Fibroblast of skin of right quadriceps (primary cell): ENCODE results near the gene TGFBI.

ENCODE experiments used
- DNase-seq: peaks from one replicate; pipeline ENCODE4 v3.0.0-alpha.2; 2013

Gene TGFBI

DNA sequence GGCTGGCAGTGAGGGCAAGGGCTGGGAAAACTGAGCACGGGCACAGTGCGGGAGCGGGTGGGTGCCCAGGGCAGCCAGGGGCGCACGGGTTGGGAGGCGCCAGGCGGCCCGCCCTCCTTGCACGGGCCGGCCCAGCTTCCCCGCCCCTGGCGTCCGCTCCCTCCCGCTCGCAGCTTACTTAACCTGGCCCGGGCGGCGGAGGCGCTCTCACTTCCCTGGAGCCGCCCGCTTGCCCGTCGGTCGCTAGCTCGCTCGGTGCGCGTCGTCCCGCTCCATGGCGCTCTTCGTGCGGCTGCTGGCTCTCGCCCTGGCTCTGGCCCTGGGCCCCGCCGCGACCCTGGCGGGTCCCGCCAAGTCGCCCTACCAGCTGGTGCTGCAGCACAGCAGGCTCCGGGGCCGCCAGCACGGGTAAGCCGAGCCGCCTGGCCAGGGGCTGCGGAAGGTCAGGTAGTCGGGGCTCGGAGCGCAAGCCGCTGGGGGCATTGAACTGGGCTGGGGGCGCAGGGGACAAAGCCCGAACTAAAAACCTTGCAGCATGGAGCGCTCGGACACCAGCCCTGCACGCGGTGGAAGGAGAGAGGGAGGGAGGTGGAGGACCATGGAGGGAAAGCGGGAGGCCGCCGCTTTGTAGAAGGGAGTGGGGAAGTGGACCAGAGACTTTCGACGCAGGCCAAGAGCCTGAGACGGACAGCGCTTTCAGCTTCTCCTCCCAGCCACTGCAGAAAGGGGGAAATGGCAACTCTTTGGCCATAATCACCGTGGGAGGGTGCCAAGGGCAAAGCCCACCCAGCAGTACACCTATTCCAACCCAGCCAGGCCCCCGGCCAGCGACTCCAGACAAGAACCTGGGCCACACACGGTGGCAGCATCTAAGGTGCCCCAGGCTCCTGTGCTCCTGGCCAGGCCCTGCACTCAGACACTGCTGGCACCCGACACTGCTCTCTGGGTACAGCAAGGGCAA is at the start of gene TGFBI:
Gene TGFBI (plus strand): TSS at position 207 of the 961 bp plus-strand sequence. CDS start 68 bp downstream, at position 275.
- DNase-seq = peak; percentile 77

DNA sequence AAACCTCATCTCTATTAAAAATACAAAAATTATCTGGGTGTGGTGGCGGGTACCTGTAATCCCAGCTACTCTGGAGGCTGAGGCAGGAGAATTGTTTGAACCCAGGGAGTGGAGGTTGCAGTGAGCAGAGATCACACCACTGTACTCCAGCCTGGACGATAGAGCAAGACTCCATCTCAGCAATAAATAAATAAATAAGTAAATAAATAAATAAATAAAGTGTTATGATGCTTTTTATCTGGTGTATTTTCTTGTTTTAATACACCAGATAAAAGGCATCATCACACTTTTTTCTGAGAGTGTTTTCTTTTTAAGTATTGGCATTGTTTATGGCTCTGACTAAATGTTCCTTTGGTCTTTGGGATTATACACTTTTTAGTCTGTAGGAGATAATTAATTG is 49.8 kb upstream of the TGFBI start:
- DNase-seq = no peak

DNA sequence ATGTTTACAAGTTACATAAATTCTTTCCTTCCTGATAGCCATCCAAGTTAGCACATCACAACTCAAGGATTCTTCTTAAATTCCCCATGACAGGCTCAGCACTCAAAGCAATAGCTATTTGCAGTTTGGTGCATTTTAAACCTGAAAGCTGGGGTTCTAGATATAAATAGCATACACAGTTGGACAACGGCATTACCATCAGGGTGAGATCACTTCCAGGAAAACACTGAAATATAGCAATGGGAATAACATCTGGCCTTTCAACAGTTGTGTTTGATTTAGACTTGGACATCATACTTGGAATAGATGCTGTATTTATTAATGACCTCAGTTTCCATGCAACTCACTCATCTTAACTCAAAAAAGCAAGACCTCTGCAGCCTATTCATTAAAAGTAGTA is 49.3 kb upstream of the TGFBI start:
- DNase-seq = peak; percentile 93

DNA sequence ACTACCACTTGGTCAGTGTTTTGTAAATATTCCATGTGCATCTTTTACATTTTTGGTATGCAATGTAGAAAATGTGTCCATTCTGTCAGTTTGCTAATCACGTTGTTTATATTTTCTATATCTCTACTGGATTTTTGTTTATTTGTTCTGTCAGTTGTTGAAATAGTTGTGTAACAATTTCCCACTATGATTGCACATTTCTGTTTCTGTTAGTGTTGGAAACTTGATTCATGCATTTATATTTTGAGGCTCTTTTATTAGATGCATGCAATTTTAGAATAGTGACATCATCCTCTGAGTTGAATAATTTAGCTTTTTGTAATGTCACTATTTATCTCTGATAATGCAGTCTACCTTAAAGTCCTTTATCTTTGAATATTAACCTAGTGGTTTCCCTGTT is 48.2 kb upstream of the TGFBI start:
- peak; percentile 36 for DNase-seq

DNA sequence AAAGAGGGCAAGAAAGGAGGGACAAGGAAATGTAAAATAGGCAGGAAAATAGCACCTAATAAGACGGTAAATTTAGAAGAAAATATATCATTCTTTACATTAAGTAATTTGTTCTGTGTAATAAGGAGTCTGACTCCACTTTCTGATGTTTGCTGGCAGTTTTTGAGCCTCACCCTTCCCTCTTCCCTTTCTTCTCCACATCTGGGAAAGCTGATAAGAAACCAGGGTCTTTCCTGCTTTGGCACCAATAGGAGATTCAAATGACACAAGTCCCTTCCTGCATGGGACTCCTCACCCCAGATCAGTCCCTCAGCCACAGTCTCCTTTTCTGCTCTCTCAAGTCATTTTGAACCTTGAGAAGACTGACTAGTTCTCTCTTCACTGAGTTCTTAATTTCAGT is 42.8 kb upstream of the TGFBI start:
- DNase-seq = no peak

DNA sequence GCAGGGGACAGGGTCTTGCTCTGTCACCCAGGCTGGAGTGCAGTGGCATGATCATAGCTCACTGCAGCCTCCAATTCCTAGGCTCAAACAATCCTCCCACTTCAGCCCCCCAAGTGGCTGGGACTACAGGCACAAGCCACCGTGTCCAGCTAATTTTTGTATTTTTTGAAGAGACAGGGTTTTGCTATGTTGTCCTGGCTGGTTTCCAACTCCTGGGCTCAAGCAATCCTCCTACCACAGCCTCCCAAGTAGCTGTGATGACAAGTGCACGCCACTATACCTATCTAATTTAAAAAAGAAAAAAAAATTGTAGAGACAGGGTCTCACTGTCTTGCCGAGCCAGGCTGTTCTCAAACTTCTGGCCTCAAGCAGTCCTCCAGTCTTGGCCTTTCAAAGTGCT is 42.4 kb upstream of the TGFBI start:
- DNase-seq = no peak

DNA sequence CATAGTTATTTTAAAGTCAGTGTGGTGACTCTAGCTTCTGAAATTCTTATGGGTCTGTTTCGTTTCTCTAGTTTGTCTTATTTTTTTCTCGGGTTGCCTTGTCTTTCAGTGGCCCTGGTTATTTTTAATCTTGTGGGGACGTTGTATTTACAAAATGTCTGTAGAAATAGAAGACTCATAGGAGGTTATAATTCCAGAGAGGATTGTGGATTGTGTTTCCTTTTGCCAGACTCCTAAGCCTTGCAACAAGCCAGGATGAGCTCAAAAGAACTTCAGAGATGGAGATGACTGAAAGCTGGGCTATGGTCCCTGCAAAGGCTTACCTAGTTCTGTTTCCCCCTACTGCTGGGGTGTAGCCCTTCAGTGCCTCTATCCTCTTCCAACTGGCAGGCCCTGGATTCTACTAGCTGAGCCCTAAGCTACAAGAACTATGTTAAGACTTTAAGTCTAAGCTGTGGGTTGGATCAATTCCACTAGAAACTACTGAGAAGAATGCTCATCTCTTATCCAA is 41.8 kb upstream of the TGFBI start:
- DNase-seq = peak; percentile 47

DNA sequence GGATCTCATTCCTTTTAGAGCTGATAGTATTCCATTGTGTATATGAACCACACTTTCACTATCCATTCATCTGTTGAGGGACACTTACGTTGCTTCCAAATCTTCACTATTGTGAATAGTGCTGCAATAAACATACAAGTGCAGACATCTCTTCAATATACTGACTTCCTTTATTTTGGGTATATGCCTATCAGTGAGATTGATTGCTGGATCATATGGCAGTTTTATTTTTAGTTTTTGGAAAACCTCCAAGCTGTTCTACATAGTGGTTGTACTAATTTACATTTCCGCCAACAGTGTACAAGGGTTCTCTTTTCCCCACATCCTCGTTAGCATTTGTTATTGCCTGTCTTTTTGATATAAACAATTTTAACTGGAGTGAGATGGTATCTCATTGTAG is 40.2 kb upstream of the TGFBI start:
- no peak for DNase-seq

DNA sequence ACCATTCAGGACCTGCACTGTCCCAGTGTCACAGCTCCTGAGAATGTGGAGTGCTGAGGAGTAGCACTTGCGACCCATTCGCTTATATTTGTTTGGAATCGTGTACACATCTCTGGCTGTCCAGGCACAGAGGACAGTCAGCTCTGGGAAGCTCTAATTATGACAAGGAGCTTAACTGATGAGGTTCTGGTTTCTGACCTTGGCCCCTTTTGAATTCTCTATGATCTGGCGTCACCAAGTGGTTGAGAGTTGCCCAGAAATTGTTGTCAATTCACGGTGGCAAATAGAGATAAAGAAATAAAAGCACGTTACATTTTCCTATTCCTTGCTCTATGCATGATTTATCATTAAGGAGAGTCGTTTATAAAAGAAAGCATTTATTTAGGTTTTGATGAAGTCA is 39.1 kb upstream of the TGFBI start:
- no peak for DNase-seq

DNA sequence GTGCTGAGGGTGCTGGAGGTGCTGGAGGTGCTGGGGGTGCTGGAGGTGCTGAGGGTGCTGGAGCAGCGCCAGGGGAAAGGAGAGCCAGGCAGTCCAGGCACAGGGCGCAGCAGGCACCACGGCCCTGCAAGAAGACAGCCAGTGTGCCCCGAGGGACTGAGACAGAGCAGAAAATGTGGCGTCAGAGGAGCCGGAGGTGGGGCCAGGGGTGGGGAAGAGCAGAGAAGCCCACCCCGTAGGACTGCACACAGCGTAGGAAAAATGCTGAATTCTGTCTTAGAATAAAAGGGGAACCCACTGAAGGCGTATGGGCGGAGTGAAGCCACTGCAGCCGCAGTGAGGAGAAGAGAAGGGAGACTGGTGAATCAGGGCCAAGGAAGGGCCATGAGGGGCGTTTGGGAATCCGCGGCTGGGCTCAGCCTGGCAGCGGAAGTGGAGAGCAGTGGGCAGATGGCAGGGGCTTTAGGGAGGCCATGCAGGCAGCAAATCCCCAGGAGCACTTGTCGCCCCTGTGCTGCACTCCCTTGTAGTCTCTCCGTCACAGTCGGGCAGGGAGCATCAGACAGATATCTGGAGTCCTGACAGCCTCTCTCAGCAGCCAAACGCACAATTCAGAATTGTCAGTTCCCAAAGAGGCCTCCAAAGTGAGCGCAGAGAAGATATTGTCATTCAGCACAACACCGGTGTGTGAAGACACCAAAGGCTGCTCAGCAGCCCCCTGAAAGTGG is 38.1 kb upstream of the TGFBI start:
- DNase-seq = no peak

DNA sequence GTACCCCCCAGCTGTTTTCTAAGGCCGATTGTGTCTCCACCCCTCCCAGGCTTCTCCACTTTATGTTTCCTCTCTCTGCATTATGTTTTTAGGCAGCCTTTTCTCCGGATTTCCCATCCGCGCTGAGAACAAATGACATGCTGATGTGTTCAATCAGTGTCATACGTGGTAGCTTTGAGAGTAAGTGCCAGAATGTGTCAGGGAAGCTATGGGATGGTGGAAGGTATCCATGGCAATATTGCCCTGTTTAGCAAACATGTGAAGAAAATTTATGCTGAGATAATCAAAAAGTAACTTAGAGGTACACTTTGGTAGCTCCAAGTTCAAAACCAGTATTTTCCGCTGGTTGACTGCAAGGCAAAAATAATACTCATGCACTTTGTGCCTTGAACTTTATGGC is 37.4 kb upstream of the TGFBI start:
- no peak for DNase-seq

DNA sequence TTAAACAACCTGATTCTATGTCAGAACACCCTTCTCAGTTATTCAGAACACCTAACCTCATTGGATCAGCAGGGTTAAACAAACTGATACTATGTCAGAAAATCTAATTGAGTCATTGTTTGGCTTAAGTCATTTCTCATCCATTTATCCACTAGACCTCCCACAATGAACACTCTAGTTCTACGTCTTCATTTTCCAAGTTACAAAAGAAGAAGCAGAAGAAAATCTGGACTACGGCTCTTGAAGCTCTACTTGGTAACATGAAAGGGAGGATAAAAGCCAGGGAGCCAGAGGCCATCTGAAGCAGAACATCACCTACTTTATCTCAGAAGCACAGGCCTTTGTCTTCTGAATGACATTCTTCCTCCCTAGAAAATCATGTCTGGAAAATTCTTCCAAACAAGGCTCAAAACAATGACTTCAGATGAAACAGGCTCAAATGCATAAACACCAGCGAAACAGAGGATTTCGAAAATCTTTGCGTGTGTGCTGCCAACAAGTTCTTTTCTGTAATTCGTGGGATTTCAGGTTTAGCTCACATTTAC is 35.4 kb upstream of the TGFBI start:
- DNase-seq = peak; percentile 52

DNA sequence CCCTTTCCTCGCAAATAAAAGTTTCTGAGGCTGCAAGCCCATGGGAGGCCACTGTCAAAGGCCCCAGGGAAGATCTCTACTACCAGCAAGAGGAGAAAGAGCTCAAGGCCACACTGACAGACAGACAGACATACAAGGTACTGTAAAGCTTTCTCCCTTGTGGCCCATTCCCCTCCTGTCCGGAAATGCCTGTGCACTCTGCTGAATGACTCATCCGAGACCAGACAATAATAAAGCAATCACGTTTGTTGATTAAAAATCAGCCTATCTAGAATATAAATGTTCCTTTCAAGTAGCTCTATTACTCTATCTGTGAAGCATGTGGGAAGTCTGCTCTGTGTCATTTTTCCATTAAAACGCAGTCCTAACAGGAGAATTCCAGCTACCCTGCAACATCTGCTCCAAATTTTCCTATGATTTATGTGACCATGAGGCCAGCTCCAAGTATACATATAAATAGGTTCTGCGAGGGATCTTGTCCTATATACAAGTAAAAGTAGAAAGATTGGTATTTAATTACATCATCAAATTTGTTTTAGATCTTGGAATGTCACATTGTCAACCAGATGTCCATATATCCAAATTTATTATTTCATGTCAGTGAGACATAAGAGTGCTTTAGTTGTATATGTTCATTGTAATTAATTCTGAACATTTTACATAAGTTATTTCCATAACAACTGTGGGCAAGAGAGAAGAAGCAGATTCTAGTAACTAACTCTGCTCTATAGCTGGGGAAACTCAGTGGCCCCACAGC is 34.7 kb upstream of the TGFBI start:
- DNase-seq = peak; percentile 99

DNA sequence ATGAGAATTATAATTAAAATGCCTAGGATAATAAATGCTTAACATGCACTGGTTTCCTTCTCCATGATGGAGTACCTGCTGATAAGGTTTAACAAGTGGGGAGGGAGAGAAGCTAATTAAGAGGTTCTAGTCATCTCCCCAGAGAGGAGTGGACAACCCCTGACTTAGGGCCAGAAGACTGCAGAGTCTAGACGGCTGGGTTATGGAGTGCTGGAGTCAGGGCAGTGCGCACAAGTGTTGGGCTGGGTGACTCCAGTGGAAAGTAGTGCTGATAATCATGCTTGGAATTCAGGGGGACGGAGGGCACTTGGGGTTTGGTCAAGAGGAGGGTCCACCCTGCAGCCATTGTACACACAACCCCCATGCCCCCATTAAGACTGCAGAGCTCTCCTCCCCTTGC is 32.8 kb upstream of the TGFBI start:
- no peak for DNase-seq

DNA sequence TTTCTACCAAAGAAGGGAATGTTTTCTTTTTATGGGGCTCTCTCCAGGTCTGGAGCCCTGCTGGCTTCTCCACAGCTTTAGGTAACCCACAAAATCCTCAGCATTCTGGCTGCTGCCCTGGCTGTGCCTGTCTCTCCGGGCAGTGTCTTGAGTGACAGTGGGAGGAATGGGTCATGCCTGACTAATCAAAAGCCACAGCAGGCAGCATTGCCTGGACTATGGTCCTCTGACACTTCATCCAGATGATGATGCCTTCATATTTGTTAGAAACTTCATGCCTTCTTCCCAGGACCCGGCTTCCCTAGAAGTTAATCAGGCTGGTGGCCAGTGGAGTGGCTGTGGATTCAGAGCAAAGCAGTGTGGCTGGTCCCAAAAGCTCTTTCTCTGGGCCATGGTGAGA is 32.2 kb upstream of the TGFBI start:
- DNase-seq = no peak

DNA sequence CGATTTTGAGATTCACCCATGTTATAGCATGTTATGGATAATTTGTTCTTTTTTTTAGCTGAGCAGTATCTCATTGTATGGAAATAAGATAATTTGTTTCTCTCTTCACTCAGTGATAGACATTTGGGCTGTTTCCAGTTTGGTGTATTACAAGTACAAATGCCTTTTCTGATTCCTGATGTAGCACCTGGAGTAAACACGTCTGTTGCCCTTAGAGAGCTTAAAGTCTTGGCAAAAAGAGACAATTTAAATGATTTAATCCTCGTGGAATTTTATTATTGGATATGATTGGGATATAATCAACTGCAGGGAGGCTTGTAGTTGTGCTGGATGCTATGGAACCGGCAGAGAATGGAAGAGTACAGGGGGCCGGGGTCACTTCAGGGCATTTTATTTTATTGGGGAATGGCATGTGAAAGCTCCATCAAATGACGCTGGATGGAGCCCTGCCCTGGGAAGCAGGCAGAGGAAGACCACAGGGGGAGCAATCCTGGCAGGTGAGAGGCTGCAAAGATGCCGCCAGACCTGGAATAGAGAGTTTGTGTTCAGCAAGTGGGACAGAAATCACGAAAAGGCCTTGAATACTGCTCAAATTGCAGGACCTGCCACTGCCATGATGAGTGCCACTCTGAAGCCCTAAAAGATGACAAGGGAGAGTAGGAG is 31.0 kb upstream of the TGFBI start:
- DNase-seq = no peak

DNA sequence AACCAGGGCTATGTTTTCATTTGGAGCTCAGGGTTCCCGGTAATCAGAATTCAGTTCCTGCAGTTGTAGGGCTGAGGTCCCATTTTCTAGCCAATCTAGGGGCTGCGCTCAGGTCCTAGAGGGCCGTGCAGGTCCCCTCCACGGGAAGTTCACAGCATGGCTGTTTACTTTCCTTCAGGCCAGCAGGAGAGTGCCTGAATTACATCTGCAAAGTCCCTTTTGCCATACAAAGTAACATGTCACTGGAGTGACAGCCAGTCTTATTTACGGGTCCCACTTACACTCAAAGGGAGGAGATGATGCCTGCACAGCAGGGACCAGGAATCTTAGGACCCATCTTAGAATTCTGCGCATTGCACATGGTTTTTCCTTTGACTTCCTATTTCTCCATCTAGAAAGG is 29.9 kb upstream of the TGFBI start:
- no peak for DNase-seq

DNA sequence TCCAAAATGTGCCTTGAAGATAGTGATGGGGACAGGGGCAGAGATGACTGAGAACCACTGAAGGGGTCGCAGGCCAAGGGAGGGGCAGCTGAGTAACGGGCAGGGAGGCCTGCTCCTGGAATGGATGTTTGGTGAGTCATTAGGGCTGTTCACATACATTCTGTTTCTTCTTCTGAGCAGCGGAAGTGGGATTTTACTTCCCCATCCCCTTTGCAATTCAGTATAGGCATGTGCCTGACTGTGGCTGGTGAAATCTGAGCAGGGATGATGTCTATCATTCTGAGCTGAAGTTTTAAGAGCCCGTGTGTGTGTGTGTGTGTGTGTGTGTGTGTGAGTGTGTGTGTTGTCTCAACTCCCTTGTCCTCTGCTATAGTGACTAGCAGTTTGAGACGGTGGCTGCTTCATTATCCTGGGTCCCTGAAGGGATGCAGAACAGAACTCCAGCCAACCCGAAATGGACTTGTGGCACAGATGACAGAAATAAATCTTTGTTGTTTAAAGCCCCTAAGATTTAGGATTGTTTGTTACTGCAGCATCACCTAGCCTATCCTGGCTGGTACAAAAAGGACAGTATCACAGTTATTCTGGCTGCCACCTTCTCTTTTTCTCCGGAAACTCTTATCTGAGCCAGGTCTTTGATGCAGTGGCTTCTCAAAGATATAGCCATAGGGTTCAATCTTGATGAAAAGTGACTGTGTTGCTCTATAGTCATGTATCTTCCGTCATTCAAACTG is 29.2 kb upstream of the TGFBI start:
- peak; percentile 98 for DNase-seq

DNA sequence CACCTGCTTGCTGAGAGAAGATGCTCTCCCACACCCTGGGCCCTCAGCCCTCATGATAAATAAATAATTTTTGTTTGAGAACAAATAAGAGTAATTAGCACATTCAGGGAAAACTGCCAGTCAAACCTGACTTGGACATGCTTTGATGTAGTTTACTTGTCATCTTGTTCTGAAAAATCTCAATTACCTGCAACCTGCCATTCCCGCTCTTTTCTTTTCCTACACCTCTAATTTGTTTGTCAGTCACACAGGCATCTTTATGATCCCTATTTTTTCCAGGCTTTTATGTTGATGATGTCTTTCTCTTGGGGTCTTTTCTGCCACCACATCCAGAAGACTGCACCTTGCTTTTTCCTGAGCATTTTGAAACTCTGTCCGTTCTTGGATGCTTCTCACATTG is 28.6 kb upstream of the TGFBI start:
- DNase-seq = no peak

DNA sequence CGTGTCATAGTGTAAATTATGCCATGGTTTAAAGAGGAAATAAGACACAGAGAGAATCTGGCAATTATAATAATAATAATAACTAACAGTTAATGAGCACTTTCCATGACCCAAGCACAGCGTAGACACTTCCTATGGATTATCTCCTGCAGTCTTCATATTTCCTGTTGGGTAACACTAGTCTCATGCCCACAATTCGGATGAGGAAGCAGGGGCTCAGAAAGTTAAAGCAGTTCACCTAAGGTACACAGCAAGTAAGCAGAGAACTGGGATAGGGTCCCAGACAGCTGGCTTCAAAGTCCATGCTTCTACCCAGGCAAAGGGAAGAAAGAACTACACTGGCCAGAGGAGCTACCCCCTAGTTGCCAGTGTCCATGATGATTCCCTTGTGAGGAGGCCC is 27.9 kb upstream of the TGFBI start:
- DNase-seq = no peak

DNA sequence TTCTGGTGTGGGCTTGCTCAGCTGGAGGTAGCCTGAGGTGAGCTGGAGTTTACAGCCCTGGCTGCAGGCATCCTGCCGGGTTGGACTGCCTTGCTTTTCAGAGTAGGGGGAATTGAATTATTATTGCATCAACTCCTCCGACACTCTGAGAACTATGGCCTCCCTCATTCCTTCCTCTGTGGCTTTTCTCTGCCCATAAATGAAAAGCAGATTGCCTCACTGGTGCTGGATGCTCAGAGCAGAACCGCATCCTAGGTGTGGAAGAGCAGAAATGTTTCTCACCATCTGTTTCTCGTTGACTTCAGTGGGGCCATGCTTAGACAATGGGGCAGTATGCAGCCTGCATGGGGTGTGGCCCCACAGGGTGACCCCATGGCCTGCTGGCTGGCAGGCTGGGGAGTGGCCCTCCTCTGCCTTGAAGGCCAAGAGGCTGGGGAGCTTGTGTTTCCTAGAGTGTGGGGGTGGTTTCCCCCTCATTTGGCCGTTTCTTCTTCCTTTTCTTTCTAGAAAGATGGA is 27.3 kb upstream of the TGFBI start:
- DNase-seq = peak; percentile 98
